Measurements from ENCODE around the gene OBSCN. TPM values are rescaled to one million over a fixed set of nuclear protein-coding genes. Genes with fewer than 3 reads are reported as not detected.

Gene OBSCN
- total RNA-seq, 2 donors from 2014 or later = 159 to 317 TPM

DNA sequence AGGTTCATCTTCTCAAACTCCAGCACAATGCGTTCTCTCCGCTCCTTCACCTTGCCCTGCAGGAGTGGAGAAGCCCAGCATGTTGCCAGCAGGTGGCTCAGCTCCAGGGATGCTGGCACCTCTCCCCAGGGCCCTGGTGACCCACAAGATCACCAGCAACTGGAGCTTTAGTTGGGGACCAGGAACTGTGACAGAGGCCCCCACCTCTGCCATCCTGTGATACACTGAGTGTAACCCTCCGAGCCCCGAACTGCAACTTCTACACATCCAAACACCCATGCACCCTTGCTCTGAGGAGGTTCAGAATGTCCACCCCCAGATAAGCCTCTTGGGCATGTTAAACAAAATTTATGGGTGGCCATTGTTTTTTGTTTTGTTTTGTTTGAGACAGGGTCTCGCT, 203.3 kb downstream of the OBSCN start:
- H3K36me3 ChIP-seq = no peaks in the 10 kb centered on the region
- H3K9me3 ChIP-seq = no peaks in the 10 kb centered on the region
- H3K4me3 ChIP-seq = no peak overlapping the region
- peaks cover 0 to 23% of the 10 kb centered on the region in 2 donors for H3K4me1 ChIP-seq
- TF ChIP-seq, protein P1, sequence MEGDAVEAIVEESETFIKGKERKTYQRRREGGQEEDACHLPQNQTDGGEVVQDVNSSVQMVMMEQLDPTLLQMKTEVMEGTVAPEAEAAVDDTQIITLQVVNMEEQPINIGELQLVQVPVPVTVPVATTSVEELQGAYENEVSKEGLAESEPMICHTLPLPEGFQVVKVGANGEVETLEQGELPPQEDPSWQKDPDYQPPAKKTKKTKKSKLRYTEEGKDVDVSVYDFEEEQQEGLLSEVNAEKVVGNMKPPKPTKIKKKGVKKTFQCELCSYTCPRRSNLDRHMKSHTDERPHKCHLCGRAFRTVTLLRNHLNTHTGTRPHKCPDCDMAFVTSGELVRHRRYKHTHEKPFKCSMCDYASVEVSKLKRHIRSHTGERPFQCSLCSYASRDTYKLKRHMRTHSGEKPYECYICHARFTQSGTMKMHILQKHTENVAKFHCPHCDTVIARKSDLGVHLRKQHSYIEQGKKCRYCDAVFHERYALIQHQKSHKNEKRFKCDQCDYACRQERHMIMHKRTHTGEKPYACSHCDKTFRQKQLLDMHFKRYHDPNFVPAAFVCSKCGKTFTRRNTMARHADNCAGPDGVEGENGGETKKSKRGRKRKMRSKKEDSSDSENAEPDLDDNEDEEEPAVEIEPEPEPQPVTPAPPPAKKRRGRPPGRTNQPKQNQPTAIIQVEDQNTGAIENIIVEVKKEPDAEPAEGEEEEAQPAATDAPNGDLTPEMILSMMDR (IDR thresholded peaks at IDR 0.05) = no peak
- H3K27me3 ChIP-seq = peaks cover 0 to 6% of the 10 kb centered on the region in 2 donors
- H3K27ac ChIP-seq = no peak overlapping the region
- DNase-seq (ENCODE audit: low spot score) = no peak

DNA sequence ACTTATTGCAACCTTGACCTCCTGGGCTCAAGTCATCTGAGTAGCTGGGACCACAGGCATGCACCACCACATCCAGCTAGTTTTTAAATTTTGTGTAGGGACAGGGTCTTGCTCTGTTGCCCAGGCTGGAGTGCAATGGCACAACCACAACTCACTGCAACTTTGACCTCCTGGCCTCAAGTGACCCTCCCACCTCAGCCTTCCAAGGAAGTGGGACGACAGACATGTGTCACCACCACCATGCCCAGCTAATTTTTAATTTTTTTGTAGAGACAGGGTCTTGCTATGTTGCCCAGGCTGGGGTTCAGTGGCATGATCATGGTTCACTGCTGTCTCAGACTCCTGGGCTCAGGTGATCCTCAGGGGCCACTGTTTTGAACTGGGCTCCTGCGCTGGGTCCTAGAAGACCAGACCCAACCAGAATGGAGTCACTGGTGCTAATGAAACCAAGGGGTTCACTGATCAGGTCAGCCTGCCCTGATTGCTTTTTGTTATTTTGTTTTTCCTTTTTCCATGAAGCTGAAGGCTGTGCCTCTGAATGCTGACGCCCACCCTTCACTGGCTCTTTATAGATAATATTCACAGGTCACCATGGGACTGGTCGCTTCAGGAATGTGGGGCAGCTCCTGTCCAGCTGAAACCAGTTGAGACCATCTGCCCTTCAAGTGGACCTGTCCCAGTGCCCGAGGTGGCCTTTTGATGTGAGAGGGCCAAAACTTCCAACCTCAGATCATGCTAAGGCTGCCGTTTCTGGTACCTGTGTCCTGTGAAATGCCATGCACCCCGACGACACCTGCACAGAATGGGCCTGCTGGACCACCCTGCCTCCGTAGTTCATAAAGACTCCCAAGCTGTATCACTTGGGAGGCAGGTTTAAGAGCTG, 203.9 kb downstream of the OBSCN start:
- TF ChIP-seq, protein P1 (IDR thresholded peaks at IDR 0.05) = no peak
- H3K9me3 ChIP-seq = no peaks in the 10 kb centered on the region
- H3K36me3 ChIP-seq = no peaks in the 10 kb centered on the region
- H3K27me3 ChIP-seq = peaks cover 0 to 11% of the 10 kb centered on the region in 2 donors
- H3K27ac ChIP-seq = no peak overlapping the region
- peaks cover 0 to 30% of the 10 kb centered on the region in 2 donors for H3K4me1 ChIP-seq
- no peak overlapping the region for H3K4me3 ChIP-seq
- no peak for DNase-seq (ENCODE audit: low spot score)

DNA sequence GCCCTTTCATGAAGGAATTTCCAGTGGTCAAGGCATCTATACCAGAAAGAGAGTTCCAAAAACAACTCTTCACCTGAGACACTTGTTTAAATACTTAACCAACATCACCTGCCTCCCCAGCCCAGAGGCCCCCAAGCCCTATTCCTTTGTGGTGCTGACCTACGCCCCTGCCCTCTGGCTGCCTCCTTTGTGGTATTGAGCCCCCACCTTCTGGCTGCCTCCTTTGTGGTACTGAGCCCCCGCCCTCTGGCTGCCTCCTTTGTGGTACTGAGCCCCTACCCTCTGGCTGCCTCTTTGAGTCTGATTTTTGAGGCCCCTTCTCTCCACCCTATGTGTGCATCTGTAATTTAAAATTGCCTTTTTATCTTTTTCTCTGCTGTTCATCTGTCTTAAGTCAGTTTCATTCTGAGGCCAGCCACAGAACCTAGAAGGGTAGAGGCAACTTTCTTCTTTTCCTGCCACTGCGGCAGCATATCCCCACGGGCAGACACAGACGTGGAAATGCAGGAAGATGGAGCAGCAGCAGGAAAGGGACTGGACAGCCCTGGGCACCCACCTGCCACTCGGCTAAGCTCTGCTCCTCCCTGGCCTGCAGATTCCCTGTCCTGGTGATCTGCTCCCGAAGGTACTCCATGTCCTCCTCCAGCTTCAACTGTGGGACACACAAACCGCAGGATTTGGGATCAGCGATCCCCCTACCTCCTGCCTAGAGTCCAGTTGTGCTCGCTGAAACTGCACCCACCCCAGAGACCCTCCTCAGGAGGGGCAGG, 205.6 kb downstream of the OBSCN start:
- H3K4me3 ChIP-seq = no peak overlapping the region
- H3K36me3 ChIP-seq = no peaks in the 10 kb centered on the region
- peaks cover 0 to 23% of the 10 kb centered on the region in 2 donors for H3K4me1 ChIP-seq
- H3K27me3 ChIP-seq = peaks cover 0 to 11% of the 10 kb centered on the region in 2 donors
- no peak for DNase-seq (ENCODE audit: low spot score)
- TF ChIP-seq, protein P1 (IDR thresholded peaks at IDR 0.05) = no peak
- no peaks in the 10 kb centered on the region for H3K9me3 ChIP-seq
- H3K27ac ChIP-seq = no peak overlapping the region

DNA sequence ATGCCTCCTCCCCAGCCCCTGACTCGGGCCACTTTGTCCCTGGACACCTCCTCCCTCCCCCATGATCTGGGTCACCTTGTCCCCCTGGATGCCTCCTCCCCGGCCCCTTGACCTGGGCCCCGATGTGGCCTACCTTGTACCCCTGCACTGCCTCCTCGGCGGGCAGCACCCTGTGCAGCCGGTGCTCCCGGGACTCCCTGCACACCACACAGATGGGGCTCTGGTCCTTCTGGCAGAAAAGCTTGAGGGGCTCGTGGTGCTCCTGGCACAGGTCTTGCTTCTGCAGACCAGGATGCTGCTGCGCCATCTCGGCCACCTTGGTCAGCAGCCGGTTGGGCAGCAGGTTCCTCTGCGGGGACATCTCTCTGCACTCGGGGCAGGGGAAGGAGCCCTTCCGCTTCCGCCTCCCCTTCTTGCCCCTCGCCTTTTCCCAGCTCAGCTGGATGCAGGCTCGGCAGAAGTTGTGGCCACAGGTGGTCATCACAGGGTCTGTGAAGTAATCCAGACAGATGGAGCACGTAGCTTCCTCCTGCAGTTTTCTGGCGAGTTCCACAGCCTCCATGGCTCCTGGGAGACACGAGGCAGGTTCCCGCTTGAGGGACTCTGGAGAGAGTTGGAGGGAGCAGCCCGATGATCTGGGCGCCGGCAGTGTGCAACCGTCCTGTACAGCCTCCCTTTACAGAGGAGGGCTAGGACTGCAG, 206.8 kb downstream of the OBSCN start:
- H3K36me3 ChIP-seq = no peaks in the 10 kb centered on the region
- peaks cover 0 to 20% of the 10 kb centered on the region in 2 donors for H3K4me1 ChIP-seq
- peaks cover 0 to 11% of the 10 kb centered on the region in 2 donors for H3K27me3 ChIP-seq
- H3K27ac ChIP-seq = no peak overlapping the region
- no peaks in the 10 kb centered on the region for H3K9me3 ChIP-seq
- TF ChIP-seq, protein P1 (IDR thresholded peaks at IDR 0.05) = no peak
- H3K4me3 ChIP-seq = no peak overlapping the region
- no peak for DNase-seq (ENCODE audit: low spot score)

DNA sequence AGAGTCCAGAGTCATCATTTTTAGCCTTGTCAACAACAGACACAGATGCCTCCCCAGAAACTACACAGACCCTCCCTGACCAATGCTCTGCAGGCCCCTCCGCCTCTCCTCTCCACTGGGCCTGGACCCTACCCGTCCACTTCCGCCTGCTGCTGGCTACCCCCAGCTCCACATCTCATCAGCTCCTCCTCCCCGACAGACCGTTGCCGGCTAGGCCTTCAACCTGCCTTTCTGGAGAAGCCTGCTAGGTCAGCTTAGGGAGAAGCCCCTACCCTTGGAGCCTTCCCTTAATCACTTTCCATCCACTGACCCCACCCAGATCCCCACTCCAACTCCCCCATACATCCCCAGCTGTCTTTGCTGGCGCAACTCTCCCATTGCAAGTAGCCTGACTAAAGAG, 207.4 kb downstream of the OBSCN start:
- Histone ChIP-seq H3K4me1 (peaks cover 0 to 20% of the 10 kb centered on the region in 2 donors), H3K27me3 (peaks cover 0 to 11% of the 10 kb centered on the region in 2 donors), H3K36me3 (no peaks in the 10 kb centered on the region), H3K4me3 (no peak overlapping the region), H3K9me3 (no peaks in the 10 kb centered on the region), H3K27ac (no peak overlapping the region)
- TF ChIP-seq, protein P1 (IDR thresholded peaks at IDR 0.05) = no peak
- no peak for DNase-seq (ENCODE audit: low spot score)
